GM19438 (cell line): Measurements from ENCODE around the gene TAS1R3.
"Not testable (repeated sequence)": the region's sequence is repeated elsewhere in the genome, so short reads cannot be mapped to it uniquely, and the experiment has no call there.

Experiments used
- ATAC-seq: cut with Tn5 transposase; IDR thresholded peaks from one replicate; pipeline ENCODE4 v1.9.1; 2021; ENCODE audit warnings: low read depth; ENCODE audit not compliant: unreplicated experiment

The TAS1R3 gene

GRCh38 chr1:1364266-1364665, 33.2 kb downstream of the TAS1R3 start:
- ATAC-seq = no peak

GRCh38 chr1:1365875-1366698, 35.0 kb downstream of the TAS1R3 start:
- no peak for ATAC-seq

GRCh38 chr1:1366699-1367066, 35.6 kb downstream of the TAS1R3 start:
- ATAC-seq = no peak

- no peak for ATAC-seq
Observed at GRCh38 chr1:1367315-1367714, 36.2 kb downstream of the TAS1R3 start.

- not testable (repeated sequence) for ATAC-seq
Observed at GRCh38 chr1:1370094-1370493, 39.0 kb downstream of the TAS1R3 start.

- no peak for ATAC-seq
Observed at GRCh38 chr1:1370771-1371300, 39.8 kb downstream of the TAS1R3 start.

- no peak for ATAC-seq
Observed at GRCh38 chr1:1371364-1371745, 40.3 kb downstream of the TAS1R3 start.

GRCh38 chr1:1371746-1372711, 40.9 kb downstream of the TAS1R3 start:
- no peak for ATAC-seq

- ATAC-seq = no peak
Observed at GRCh38 chr1:1373051-1373814, 42.2 kb downstream of the TAS1R3 start.

GRCh38 chr1:1373815-1374588, 42.9 kb downstream of the TAS1R3 start:
- ATAC-seq = no peak

DNA sequence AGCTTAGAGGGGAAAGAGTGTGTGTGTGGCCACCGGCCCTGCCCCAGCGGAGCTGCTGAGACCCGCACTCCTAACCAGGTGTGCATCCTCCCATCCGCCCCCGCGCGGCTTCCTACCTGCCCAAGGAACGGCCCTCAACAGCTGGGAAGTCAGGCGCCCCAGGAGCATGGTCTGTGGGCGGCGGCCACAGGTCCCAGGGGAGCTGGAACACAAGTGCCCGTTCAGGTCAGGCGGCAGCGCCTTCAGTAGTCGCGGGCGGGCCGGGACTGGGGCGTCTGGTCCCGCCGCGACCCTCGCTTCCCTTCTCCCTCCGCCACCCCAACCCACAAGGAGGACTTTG, 43.5 kb downstream of the TAS1R3 start:
- no peak for ATAC-seq

DNA sequence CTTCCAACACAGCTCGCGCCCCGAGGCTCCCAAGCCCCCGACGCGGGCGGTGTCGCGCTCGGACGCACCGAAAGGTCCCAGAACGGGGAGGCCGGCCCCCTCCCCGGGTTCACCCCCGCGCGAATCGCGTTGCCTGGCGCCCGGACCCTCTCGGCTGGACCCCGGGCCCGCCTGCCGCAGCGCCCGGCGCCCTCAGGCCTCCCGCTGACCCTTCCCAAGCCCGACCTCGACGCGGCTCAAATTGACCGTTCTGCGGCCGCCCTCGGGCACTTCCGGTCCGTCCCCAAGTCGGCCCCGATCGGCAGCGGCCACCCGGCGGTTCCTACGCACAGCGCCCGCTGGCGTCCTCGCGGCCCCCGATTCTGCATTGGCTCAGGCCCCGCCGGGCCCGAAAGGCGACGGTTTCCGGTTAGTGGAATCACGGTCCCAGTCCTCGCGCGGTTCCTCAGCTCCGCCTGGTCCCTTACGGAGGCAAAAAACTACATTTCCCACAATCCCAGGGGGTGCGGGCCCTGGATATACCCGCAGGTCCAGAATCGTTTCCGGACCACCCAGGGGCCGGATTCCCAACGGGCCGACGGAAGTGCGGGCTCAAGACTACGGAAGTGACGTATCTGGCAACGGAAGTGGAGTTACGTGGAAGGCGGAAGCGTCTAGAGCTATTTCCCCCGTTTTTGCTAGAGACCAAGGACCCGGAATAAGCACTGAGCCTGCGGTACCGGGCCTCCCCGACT, 44.0 kb downstream of the TAS1R3 start, which contains the start of gene AURKAIP1:
Gene AURKAIP1 (minus strand): TSS at position 279 of the 734 bp plus-strand sequence. CDS start 451 bp downstream, outside the sequence.
- ATAC-seq = peak; percentile 81

GRCh38 chr1:1376551-1377226, 45.6 kb downstream of the TAS1R3 start:
- ATAC-seq = no peak

DNA sequence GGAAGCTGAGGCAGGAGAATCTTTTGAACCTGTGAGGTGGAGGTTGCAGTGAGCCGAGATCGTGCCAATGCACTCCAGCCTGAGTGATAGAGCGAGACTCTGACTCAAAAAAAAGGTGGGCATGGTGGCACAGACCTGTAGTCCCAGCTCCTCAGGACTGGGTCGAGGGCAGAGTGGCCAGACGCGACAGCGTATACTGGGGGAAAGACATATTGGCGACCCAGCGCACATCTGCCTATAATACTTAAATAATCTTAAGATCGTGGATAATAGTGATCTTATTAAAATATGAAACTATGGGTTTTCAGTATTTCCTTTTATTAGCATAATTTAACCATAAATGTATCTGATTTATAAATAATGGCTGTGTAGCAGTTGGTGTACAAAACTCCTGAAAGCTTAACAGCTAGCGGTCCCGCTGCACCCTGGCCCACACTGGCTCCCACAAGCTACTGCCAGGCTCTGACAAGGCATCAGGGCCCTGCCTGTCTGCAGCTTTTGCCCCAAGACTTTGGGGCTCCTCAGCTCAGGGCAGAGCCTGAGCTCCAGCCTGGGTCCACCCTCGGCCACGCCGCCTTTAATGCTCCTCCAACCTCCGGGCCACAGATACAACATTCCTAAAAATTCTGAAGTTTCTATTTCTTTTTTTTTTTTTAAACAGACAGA, 46.6 kb downstream of the TAS1R3 start:
- no peak for ATAC-seq

DNA sequence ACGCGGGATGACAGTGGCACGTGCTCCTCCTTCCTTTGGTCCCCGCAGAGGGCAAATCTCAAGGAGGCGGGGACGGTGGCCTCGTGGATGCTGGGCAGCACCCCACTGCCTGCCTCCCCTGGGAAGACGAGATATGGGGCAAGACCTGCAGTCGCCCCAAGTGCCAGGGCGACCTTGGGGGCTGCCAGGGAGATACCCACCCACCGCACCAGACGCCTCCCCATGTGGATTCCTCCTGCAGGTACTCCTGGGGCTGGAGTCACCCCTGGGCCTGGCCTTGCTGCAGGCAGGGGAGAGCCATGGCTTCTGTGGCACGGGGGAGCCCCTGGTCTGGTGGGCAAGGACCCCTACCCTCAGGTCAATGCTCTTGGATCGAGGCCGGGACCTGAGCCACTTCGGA, 49.8 kb downstream of the TAS1R3 start:
- no peak for ATAC-seq

GRCh38 chr1:1381294-1381693, 50.2 kb downstream of the TAS1R3 start:
- no peak for ATAC-seq
